Esophagus squamous epithelium (tissue), 5 donors: ENCODE results near the gene CTNNA2. TPM values are rescaled to one million over a fixed set of nuclear protein-coding genes. Genes with fewer than 3 reads are reported as not detected.

Experiments
- DNase-seq: peaks from one replicate; lab custom pipeline; 2025; lab: John Stamatoyannopoulos, UW
- H3K27ac ChIP-seq, 4 donors: fragments of 200-600 bp; sonication (generic); one replicate each; pipeline ENCODE4 v1.5.1; 2016 to 2019; ENCODE audit warnings: mild to moderate bottlenecking in 1 of 4
- H3K27me3 ChIP-seq, 4 donors: fragments of 200-600 bp; sonication (generic); 1 replicate in 3 of 4; 2 replicates in 1 of 4; pipeline versions ENCODE4 v1.5.1 to v1.6.0; 2017 to 2021; ENCODE audit warnings: antibody characterized with exemption in 1 of 4
- H3K36me3 ChIP-seq, 3 donors: fragments of 200-600 bp; sonication (generic); one replicate each; pipeline ENCODE4 v1.5.1; 2016 to 2019
- H3K4me1 ChIP-seq, 3 donors: fragments of 200-600 bp; sonication (generic); one replicate each; pipeline ENCODE4 v1.5.1; 2017 to 2019
- H3K4me3 ChIP-seq, 4 donors: fragments of 200-600 bp; sonication (generic); 1 replicate in 3 of 4; 2 replicates in 1 of 4; pipeline ENCODE4 v1.5.1; 2016 to 2019; ENCODE audit warnings: mild to moderate bottlenecking in 2 of 4, moderate library complexity in 1 of 4
- H3K9me3 ChIP-seq, 3 donors: fragments of 200-600 bp; sonication (generic); one replicate each; pipeline ENCODE4 v1.5.1; 2016 to 2019
- CTCF ChIP-seq, 6 experiments: fragments of 450-650 bp in 4 of 6; fragments of 200-600 bp in 2 of 6; sonication (generic) in 2 of 6; IDR thresholded peaks; one replicate each; pipeline ENCODE4 v1.5.1; 2016 to 2019; ENCODE audit warnings: antibody characterized with exemption in 6 of 6, mild to moderate bottlenecking in 4 of 6, moderate library complexity in 4 of 6
- POLR2A ChIP-seq, 4 donors: fragments of 450-650 bp; IDR thresholded peaks; one replicate each; pipeline ENCODE4 v1.6.1; 2017; ENCODE audit warnings: antibody characterized with exemption in 4 of 4, mild to moderate bottlenecking in 4 of 4, moderate library complexity in 3 of 4
- whole genome bisulfite sequencing, 2 donors: methylation state at CpG; one replicate each; pipeline ENCODE4 v1.1.5; 2018; 5-methylcytosine and 5-hydroxymethylcytosine counted together
- intact Hi-C: fragments of 100-400 bp; cut with DNase I; formaldehyde crosslinking; loops from one replicate; pipeline ENCODE4 v1.15.0; 2022
- total RNA-seq, 4 donors: library from RNA; depleted of rRNA; stranded (reverse); fragments of >200 nt; gene quantifications; one replicate each; pipeline ENCODE4 v1.1.0, GENCODE V29; 2016
- donor health status: DM: yes; HTN: yes; CAD: no.

Gene CTNNA2
- total RNA-seq, 4 donors from 2014 or later = not detected

- H3K27me3 ChIP-seq = no peaks in the 10 kb centered on the region
- H3K4me1 ChIP-seq = no peaks in the 10 kb centered on the region
- no peak overlapping the region for H3K27ac ChIP-seq
- DNase-seq = no peak
- H3K4me3 ChIP-seq = no peak overlapping the region
- no peaks in the 10 kb centered on the region for H3K9me3 ChIP-seq
- intact Hi-C loops = no loop called here
- H3K36me3 ChIP-seq = no peaks in the 10 kb centered on the region
- 71% methylated on average over 1 of the region's 1 CpG for WGBS, 2 donors
- TF ChIP-seq POLR2A (IDR thresholded peaks at IDR 0.05) (no peak), CTCF (IDR thresholded peaks at IDR 0.05) (no peak)
Observed at GRCh38 chr2:79849949-79850348, 337.1 kb downstream of the CTNNA2 start.

GRCh38 chr2:79850912-79851311 lies 338.1 kb downstream of the CTNNA2 start:
- Histone ChIP-seq H3K36me3 (no peaks in the 10 kb centered on the region), H3K9me3 (no peaks in the 10 kb centered on the region), H3K27me3 (no peaks in the 10 kb centered on the region), H3K4me1 (no peaks in the 10 kb centered on the region), H3K4me3 (no peak overlapping the region), H3K27ac (no peak overlapping the region)
- no peak for TF ChIP-seq CTCF (IDR thresholded peaks at IDR 0.05)
- TF ChIP-seq POLR2A (IDR thresholded peaks at IDR 0.05) = no peak
- intact Hi-C loops = no loop called here
- no peak for DNase-seq

GRCh38 chr2:79855264-79856006 lies 342.6 kb downstream of the CTNNA2 start:
- Histone ChIP-seq H3K36me3 (no peaks in the 10 kb centered on the region), H3K27me3 (no peaks in the 10 kb centered on the region), H3K4me3 (no peak overlapping the region), H3K4me1 (no peaks in the 10 kb centered on the region), H3K9me3 (no peaks in the 10 kb centered on the region), H3K27ac (no peak overlapping the region)
- TF ChIP-seq CTCF (IDR thresholded peaks at IDR 0.05) (no peak), POLR2A (IDR thresholded peaks at IDR 0.05) (no peak)
- intact Hi-C loops = no loop called here
- 40 to 57% methylated on average over 5 to 9 of the region's 10 CpGs for WGBS, 2 donors
- DNase-seq = no peak

- no peak for DNase-seq
- no peaks in the 10 kb centered on the region for H3K9me3 ChIP-seq
- no peak for TF ChIP-seq POLR2A (IDR thresholded peaks at IDR 0.05)
- TF ChIP-seq CTCF (IDR thresholded peaks at IDR 0.05) = no peak
- no peak overlapping the region for H3K4me3 ChIP-seq
- H3K27ac ChIP-seq = no peak overlapping the region
- H3K27me3 ChIP-seq = no peaks in the 10 kb centered on the region
- H3K36me3 ChIP-seq = no peaks in the 10 kb centered on the region
- intact Hi-C loops = no loop called here
- WGBS, 2 donors = 94 to 95% methylated on average over 17 of the region's 17 CpGs
- H3K4me1 ChIP-seq = no peaks in the 10 kb centered on the region
Observed at GRCh38 chr2:79857888-79858287, 345.0 kb downstream of the CTNNA2 start.

GRCh38 chr2:79860228-79861058 lies 347.6 kb downstream of the CTNNA2 start:
- DNase-seq = no peak

More at GRCh38 chr2:79860228-79861058, 347.6 kb downstream of the CTNNA2 start:
- intact Hi-C loops = no loop called here
- Histone ChIP-seq H3K4me3 (no peak overlapping the region), H3K36me3 (no peaks in the 10 kb centered on the region), H3K4me1 (no peaks in the 10 kb centered on the region), H3K27me3 (no peaks in the 10 kb centered on the region), H3K9me3 (no peaks in the 10 kb centered on the region), H3K27ac (no peak overlapping the region)
- TF ChIP-seq POLR2A (IDR thresholded peaks at IDR 0.05) (no peak), CTCF (IDR thresholded peaks at IDR 0.05) (no peak)
- 24 to 40% methylated on average over 7 to 10 of the region's 10 CpGs for WGBS, 2 donors
